Stimulated activated CD8-positive, alpha-beta memory T cell treated with anti-CD3 and anti-CD28 coated beads, Interleukin-12 subunit alpha, Interleukin-12 subunit beta, amount 100 ng/mL, for 4 hours (primary cell): ENCODE measurements around the gene ARPC1A.

Source experiments
- DNase-seq: peaks from one replicate; pipeline ENCODE4 v3.0.0-alpha.2; 2020; ENCODE audit warnings: low read depth

ARPC1A gene

GRCh38 chr7:99390941-99391602 is 65.4 kb downstream of the ARPC1A start:
- no peak for DNase-seq

GRCh38 chr7:99392046-99392445 is 66.3 kb downstream of the ARPC1A start:
- no peak for DNase-seq

GRCh38 chr7:99392659-99393354 is 67.1 kb downstream of the ARPC1A start:
- DNase-seq: peak; percentile 72

GRCh38 chr7:99393355-99394187 is 67.9 kb downstream of the ARPC1A start:
- no peak for DNase-seq

DNA sequence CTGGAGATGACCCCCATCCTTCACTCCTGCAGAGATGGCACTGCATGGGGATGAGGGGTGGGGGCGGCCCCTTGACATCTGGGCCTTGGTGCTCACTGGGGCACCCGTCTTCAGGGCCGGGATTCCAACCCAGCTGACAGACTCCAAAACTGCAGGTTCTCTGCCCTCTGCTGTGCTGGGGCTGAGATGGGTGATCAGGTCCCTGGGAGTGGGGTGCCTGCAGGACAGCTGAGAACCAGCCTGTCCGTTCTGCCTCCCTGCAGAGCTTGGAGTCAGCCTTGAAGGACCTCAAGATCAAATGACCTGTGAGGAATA is 68.4 kb downstream of the ARPC1A start:
- no peak for DNase-seq

- DNase-seq: no peak
Measured at GRCh38 chr7:99395616-99396327, 70.1 kb downstream of the ARPC1A start.

DNA sequence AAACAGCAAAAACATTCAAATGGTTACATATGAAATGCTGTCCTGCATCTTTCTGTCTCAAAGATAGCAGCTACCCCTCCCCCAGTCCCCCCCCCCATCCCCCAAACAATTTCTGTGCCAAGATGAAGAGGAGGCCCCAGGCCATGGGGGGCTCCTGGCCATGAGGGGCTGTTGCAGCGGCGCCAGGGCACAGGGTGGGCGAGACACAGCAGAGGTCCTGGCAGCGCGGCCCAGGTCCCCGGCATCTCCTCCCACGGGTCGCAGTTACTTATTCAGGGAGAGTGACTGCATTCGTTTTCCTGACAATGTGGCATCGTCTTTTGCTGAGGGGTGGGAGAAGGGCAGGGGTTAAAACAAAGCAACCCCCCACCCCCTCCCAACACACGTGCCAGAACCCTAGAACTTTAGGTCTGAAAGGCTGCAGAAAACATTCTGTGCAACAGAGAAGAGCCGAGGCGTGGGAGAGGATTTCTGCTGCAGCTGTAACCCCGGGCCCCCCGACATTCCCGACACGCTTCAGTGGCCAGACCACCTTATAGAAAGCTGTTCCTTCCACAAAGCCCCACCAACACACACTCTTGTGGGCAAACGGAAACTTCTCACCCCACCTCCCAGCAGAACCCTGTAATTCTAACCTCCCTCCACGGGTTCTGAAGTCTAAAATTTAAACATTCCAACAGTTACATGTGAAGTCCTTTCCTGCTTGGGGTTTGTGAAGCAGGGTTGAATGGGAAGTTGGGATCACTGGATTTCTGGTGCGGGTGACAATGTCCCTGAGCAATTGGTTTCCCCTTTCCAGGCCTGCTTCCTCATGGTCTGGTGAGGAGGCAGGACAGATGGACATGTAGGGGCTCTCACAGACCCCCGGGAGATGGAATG is 71.0 kb downstream of the ARPC1A start:
- DNase-seq: no peak

DNA sequence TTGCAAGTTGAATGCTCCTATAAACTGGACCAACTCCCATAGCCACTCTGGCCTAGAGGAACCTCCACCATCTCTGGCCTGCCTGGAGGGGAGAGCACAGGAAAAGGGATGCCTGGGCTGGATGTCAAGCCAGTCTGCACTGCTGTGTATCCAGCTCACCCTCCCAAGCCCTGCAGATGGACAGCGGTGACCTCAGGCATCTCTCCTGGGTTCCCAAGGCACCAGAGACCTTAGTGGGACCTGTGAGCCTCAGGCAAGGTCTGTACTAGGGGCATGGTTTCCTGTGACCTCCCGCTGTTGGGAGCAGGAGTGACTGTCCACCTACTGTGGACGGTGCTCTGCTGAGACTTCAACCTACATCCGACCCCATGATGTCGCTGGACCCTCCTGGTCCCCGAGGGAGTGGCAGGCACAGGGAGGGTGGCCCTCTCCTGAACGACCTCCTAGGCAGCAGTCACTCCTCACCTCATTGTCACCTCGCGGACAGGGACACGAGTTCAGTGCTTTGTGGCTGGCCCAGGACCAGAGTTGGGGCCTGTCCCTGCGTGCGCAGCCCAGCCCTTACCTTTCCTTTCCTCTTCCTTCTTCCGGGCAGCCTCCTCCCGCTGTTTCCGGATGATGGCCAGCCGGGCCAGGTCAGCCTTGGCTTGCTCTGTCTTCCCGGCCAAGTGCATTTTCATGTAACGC is 71.7 kb downstream of the ARPC1A start:
- no peak for DNase-seq

- DNase-seq: no peak
Measured at GRCh38 chr7:99398891-99399445, 73.3 kb downstream of the ARPC1A start.

DNA sequence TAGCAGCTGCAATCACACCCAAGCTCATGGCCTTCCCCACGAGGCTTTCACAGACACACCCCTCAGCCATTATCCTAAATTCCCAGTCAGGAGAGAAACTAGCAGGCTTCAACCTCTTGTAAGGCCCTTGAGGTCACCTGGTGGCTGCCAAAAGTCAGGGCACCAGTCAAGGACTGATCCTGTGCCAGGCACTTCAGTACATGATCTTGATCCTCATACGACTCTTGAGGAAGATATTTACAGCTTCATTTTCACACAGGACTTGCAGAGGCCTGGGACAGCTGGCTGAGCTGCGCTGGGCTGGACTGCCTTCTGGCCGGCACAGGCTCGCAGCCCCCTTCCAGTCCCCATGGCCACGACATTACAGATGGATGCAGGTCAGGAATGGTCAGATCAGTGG is 73.9 kb downstream of the ARPC1A start:
- DNase-seq: no peak

- DNase-seq: no peak
Measured at GRCh38 chr7:99402854-99403253, 77.2 kb downstream of the ARPC1A start.

- no peak for DNase-seq
Measured at GRCh38 chr7:99403764-99404163, 78.1 kb downstream of the ARPC1A start.

DNA sequence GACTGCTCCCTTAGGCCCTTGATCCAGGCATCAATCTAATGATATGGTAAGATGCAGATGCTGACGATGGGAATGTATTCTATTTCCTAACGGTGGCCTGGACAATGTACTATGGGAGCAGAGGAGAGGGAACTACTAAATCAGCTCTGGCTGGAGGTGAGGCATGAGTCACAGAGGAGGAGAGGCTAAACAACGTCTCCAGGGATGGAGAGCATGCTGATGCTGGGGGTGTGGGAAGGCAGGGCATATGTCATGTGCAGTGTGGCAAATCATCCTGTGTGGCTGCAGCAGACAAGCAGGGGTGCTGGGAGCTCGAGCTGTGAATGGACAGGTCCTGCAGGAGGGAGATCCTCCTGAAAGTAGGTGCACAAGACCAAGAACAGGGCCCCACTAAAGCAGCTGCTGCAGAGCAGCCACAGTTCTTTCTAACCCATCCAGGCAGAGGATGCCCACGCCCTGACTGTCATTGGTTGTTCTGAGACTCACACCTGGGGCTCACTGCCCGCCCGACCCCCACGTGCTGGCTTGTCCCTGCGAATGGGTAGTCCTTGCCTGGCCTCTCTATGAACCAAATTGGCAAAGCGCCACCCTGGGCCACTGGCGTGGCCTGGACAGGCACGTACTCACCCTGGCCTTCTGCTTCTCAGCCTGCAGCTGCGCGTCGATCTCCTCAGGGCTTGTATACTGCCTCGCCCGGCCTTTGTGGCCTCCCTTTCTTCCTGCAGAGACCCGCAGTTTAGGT is 78.7 kb downstream of the ARPC1A start:
- no peak for DNase-seq

DNA sequence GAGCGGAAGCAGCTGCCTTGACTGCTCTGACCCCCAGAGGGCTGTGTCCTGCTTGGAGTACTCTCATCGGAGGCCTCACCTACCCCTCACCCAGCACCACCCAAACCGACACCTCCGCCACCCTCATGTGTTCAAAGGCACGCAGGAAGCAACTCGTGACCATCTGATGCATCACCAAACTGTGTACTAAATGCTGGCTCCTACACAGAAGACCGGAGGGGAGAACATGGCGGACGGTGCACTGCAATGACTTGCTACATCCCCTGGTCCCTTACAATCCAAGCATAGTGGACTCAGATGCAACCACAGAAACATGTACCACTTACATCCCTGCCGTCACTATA is 79.3 kb downstream of the ARPC1A start:
- no peak for DNase-seq

DNA sequence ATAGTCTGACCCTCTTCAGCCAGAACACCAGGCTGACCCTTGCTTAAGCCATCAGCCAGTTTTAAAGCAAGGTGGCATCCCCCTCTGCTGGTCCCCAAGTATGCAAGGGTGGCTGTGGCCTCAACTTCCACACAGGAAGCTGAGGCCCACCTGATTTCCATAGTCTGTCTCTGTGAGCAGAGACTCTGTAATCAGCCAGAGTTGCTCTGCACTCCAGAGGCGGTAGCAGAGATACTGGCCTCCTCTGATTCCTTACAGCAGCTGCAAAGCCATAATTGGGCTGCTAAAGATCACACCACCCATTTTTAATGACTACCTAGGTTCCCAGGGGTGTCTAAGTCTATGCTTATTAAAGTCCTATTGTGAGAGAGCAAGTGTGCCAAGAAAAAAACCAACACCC is 80.9 kb downstream of the ARPC1A start:
- DNase-seq: no peak

DNA sequence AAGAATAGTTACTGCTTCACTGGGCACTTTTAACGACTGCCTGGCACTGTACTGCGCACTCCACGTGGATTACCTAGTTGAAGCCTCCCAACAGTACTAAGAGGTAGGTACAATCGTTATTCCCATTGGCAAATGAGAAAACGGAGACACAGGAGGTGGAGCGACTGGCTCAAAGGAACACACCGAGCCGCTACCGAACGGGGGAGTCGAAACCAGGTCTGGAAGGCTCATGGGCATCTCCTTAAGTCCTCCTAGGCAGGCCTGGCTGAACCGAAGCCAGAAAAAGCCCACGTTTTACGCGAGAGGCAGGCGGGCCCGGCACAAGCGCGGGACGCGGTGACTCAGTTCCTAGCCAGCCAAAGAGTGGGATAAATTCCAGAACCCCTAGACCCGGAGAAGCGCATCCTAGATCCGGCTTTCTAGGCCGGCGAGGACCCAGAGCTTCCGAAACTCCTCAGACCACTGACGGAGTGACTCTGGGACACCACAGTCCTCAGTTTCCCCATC is 82.2 kb downstream of the ARPC1A start:
- DNase-seq: peak; percentile 22

- peak; percentile 89 for DNase-seq
Measured at GRCh38 chr7:99408379-99409191, 82.9 kb downstream of the ARPC1A start, which contains the start of the genes BUD31 and PDAP1. TSS of gene BUD31 (plus strand) at chr7:99408969. CDS start at chr7:99411093, 2,124 bp downstream. TSS of gene PDAP1 (minus strand) at chr7:99408597. CDS start at chr7:99408548, 49 bp downstream.

GRCh38 chr7:99409192-99409572 is 83.5 kb downstream of the ARPC1A start:
- DNase-seq: no peak

DNA sequence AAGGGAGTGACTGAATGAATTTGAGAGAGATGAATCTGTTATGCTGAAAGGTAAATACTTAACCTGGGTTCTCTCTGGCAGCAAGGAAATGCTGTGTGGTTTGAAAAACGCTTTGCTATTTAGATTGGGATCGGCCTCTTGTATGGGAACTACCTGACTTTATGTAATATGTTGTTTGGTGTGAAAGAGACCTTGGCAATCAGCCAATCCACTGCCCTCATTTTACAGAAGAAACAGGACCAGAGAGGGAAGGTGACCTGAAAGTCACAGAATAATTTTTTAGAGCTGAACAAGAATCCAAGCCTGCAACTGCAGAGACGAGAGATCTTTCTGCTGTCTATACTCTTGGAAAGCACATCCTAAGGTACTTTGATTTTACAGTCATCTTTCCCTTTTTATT is 84.1 kb downstream of the ARPC1A start:
- DNase-seq: no peak
